Stimulated activated CD8-positive, alpha-beta memory T cell treated with anti-CD3 and anti-CD28 coated beads, Interleukin-15, amount 100 ng/mL, for 4 hours (primary cell): ENCODE results near the gene CFAP53.
A peak's percentile ranks its signal among the peaks of the same experiment; 100 is the strongest.
"Not testable (repeated sequence)": the region's sequence is repeated elsewhere in the genome, so short reads cannot be mapped to it uniquely, and the experiment has no call there.

Experiments used
- DNase-seq, 2 donors: peaks; one replicate each; pipeline ENCODE4 v3.0.0-alpha.2; 2020; ENCODE audit warnings: low read depth in 2 of 2

The CFAP53 gene

GRCh38 chr18:50272568-50272967 lies 6.3 kb upstream of the CFAP53 start:
- no peak for DNase-seq

- DNase-seq = peak; percentile 63 to 64
These were observed 1.9 kb upstream of the CFAP53 start for GRCh38 chr18:50268022-50268747.

GRCh38 chr18:50262977-50263376 lies 3.3 kb downstream of the CFAP53 start:
- DNase-seq = no peak

GRCh38 chr18:50250935-50251334 lies 15.4 kb downstream of the CFAP53 start:
- DNase-seq = no peak

- no peak for DNase-seq
These were observed 16.7 kb downstream of the CFAP53 start for GRCh38 chr18:50249576-50249975.

DNA sequence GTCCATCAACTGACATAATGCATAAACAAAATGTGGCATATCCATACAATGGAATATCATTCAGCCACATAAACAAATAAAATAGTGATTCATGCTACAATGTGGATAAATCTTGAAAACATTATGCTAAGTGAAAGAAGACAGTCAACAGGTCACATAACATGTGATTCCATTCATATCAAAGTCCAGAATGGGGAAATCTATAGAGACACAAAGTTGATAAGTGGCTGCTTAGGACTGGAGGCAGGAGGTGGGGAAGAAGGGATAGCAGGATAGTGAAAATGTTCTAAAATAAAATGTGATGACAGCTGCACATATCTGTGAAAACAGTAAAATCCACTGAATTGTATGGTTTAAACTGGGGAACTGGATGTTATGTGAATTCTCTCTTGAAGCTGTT lies 18.7 kb downstream of the CFAP53 start:
- DNase-seq = no peak

DNA sequence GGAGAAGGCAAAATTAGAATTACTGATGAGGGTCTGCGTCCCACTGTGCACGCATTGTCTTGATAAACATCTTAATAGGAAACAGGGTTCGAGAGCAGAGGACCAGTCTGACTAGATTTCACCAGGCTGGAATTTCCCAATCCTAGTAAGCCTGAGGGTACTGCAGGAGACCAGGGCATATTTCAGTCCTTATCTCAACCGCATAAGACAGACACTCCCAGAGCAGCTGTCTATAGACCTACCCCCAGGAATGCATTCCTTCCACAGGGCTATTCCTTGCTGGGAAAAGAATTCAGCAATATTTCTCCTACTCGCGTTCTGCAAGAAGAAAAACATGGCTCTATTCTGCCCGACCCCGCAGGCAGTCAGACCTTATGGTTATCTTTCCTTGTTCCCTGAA lies 24.5 kb downstream of the CFAP53 start:
- DNase-seq = not testable (repeated sequence)

DNA sequence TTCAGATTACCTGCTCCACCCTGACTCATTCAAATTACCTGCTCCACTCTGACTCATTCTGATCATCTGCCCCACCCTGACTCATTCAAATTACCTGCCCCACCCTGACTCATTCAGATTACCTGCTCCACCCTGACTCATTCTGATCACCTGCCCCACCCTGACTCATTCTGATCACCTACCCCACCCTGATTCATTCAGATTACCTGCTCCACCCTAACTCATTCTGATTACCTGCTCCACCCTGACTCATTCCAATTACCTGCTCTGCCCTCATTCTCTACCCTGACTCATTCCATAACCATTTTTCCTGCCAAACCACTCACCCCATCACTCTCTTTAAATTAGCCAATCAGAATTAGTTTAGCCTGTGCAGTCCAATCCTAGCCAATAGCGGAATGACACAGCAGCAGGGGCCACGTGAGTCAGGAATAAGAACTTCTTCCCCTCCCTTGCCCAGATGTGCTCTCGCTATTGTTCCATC lies 26.2 kb downstream of the CFAP53 start:
- DNase-seq = no peak

DNA sequence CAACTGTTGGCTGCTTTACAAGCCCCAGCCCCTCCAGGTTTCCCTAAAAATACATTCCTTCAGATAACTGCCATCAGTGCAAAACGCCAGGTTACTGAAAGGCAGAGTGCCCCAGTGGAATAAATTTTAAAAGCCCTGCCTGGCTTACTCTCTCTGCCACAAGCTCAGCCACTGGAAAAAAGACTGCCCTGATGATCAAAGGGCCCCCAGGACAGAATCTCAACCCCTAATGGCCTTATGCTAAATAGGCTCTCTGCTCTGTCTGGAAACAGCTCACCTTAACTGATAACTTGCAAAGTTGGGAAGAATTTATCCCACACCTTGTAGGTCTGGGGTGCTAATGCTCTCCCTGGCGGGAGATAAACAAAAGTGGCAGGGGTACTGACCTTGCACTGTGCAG lies 33.9 kb downstream of the CFAP53 start:
- no peak for DNase-seq

- no peak for DNase-seq
These were observed 34.7 kb downstream of the CFAP53 start for GRCh38 chr18:50231621-50232020.

DNA sequence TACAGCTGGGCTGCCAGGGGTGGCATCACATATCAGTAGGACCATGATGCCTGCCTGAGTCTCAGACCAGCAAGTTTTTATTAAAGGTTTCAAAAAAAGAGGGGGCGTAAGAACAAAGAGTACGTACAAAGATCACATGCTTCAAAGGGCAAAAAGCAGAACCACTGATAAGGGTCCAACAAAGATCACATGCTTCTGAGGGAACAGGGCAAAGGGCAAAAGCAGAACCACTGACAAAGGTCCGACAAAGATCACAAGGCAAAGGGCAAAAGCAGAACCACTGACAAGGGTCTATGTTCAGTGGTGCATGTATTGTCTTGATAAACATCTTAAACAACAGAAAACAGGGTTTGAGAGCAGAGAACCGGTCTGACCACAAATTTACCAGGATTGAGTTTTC lies 46.0 kb downstream of the CFAP53 start:
- not testable (repeated sequence) for DNase-seq

- no peak for DNase-seq
These were observed 47.7 kb downstream of the CFAP53 start for GRCh38 chr18:50218432-50219197.

GRCh38 chr18:50209311-50209710 lies 57.0 kb downstream of the CFAP53 start:
- no peak for DNase-seq

DNA sequence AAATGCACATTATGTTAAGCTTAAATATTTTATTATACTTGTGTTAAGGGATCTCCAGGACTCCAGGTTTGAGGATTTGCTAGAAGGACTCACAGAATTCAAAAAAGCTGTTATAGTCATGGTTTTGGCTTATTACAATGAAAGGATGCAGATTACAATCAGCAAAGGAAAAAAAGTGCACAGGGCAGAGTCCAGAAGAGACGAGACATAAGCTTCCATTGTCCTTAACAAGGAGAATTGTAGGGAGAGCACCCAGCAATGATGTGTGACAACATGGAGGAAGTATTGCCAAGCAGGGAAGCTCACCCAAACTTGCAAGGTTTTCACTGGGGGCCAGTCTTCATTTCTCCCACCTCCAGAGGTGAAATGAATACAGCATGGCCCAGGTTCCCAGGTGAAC lies 58.6 kb downstream of the CFAP53 start:
- no peak for DNase-seq

GRCh38 chr18:50203801-50204604 lies 62.3 kb downstream of the CFAP53 start:
- DNase-seq = no peak

- DNase-seq = no peak
These were observed 64.7 kb downstream of the CFAP53 start for GRCh38 chr18:50201476-50202018.

GRCh38 chr18:50199921-50200320 lies 66.4 kb downstream of the CFAP53 start:
- DNase-seq = no peak

- no peak for DNase-seq
These were observed 66.9 kb downstream of the CFAP53 start for GRCh38 chr18:50199346-50199855.

DNA sequence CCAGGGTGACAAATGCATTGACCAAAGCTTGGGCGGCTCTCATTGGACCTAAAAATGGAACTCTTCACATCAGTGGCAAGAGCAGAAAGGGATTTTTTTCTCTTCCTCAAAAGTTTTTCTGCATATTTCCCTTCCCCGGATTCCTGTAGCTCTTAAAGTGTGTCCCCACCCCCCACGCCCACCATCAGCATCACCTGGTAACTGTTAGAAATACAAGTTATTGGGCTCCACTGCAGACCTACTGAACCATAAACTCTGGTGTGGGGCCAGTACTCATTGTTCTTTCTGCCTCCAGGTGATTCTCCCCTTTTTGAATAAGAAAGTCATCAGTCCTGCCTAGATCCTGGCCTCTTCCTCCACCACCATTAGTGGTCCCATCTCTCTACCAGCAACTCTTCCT lies 70.0 kb downstream of the CFAP53 start:
- DNase-seq = no peak

GRCh38 chr18:50195689-50196088 lies 70.6 kb downstream of the CFAP53 start:
- DNase-seq = no peak

DNA sequence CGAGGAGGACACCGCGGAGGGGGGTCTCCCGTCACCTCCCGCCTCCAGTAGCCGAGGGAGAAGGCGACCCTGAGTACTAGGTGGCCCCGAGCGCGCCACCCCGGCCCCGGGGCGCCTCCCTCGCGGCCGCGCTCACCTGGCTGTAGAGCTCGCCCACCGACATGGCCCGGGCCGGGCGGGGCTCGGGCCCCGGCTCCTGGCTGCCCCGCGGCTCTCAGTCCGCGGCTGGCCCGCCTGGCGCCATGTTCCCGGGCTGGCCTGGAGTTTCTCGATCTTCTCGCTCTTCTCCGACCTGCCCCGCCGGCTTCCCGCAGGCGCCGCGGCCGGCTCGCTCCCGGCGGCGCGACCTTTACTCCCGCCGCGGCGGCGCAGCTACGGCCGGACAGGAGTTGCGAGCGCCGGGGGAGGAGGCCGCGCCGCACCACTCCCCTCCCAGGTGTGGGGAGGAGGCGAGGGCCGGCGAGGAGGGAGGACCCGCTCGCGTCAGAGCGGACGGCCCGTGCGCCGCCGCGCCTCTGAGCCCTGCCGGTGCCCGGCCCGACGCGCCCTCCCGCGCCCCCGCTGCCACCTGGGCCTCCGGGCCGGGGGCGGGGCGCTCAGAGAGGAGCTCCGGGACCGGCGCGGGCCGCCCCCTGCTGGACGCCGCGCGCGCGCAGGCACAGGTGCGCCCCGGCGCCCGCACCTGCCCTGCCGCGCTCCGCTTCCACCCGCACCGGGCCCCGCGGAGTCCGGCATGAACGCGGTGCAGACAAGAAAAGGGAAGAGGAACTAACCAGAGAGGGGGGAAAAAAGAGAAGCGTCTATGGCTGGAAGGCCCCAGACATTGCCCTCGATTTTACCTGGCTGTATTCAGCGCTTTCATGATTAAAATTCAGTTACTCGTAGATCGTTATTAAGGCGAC lies 71.4 kb downstream of the CFAP53 start, which contains the start of gene MYO5B:
Gene MYO5B, minus strand, starts transcription at position 517 of the 902 bp plus-strand sequence. Its CDS starts 354 bp downstream, at position 163.
- peak in 1 of 2 donors; percentile 9 for DNase-seq
